IMR-90 (cell line): ENCODE data around the gene RHOG. TPM values are rescaled to one million over a fixed set of nuclear protein-coding genes. Genes with fewer than 3 reads are reported as not detected.

Experiments used
- ATAC-seq: fragments of 200-7000 bp; cut with Tn5 transposase; 2 replicates; pipeline ENCODE4 v1.9.1; 2020; ENCODE audit warnings: low read depth, mild to moderate bottlenecking, moderate library complexity
- BruUV-seq: library from RNA; stranded (reverse); fragments of 400-500 nt; replicated peaks from 2 replicates; lab custom pipeline; 2021; lab: Mats Ljungman, UMichigan
- CTCF ChIA-PET: fragments of 300-600 bp; formaldehyde crosslinking; extraction: SDS; loops from one replicate; lab custom pipeline; 2021; ENCODE audit warnings: antibody characterized with exemption; lab: Yijun Ruan, JAX
- POLR2A ChIA-PET: fragments of 300-600 bp; sonication (Branson Sonifier 250); formaldehyde crosslinking; loops from one replicate; lab custom pipeline; 2022; ENCODE audit warnings: antibody characterized with exemption; ENCODE audit not compliant: unreplicated experiment; lab: Charles Lee
- DNase-seq: peaks from one replicate; pipeline ENCODE4 v3.0.0; 2013
- H2AFZ ChIP-seq: replicated peaks from 2 replicates; pipeline ENCODE3; 2013; ENCODE audit warnings: low read length, mild to moderate bottlenecking; ENCODE audit not compliant: poor library complexity
- H2AK5ac ChIP-seq: 2 replicates; pipeline ENCODE4 v1.6.1; 2013; ENCODE audit warnings: low read depth, low read length, inconsistent platforms
- H2AK9ac ChIP-seq: replicated peaks from 2 replicates; pipeline ENCODE3; 2013; ENCODE audit warnings: mild to moderate bottlenecking, low read depth, low read length, moderate library complexity; ENCODE audit not compliant: poor library complexity
- H2BK120ac ChIP-seq: 2 replicates; pipeline ENCODE4 v1.6.1; 2013; ENCODE audit warnings: low read depth, low read length, inconsistent platforms
- H2BK15ac ChIP-seq: 3 replicates; pipeline ENCODE4 v1.6.1; 2013; ENCODE audit warnings: low read depth, low read length, inconsistent platforms
- H2BK20ac ChIP-seq: 2 replicates; pipeline ENCODE4 v1.6.1; 2013; ENCODE audit warnings: low read depth, mild to moderate bottlenecking, inconsistent platforms, low read length, moderate library complexity
- H2BK5ac ChIP-seq: 2 replicates; pipeline ENCODE4 v1.6.1; 2013; ENCODE audit warnings: mild to moderate bottlenecking, low read depth, low read length, inconsistent platforms; ENCODE audit not compliant: poor library complexity, severe bottlenecking
- H3K14ac ChIP-seq: replicated peaks from 2 replicates; pipeline ENCODE4 v1.6.1; 2013; ENCODE audit warnings: low read depth, low read length, inconsistent platforms
- H3K18ac ChIP-seq: 2 replicates; pipeline ENCODE4 v1.6.1; 2013; ENCODE audit warnings: low read depth, low read length, control low read depth
- H3K23ac ChIP-seq: 2 replicates; pipeline ENCODE4 v1.6.1; 2013; ENCODE audit warnings: low read depth, low read length, inconsistent platforms
- H3K27ac ChIP-seq: 2 replicates; pipeline ENCODE4 v1.5.1; 2013; ENCODE audit warnings: mild to moderate bottlenecking, control low read depth, low read length; ENCODE audit not compliant: insufficient read depth
- H3K27me3 ChIP-seq: 2 replicates; pipeline ENCODE4 v1.6.1; 2013; ENCODE audit warnings: low read length; ENCODE audit not compliant: control insufficient read depth, insufficient read depth
- H3K36me3 ChIP-seq: 2 replicates; pipeline ENCODE4 v1.6.1; 2013; ENCODE audit warnings: low read length, mixed read lengths; ENCODE audit not compliant: control insufficient read depth, insufficient read depth
- H3K4ac ChIP-seq: 2 replicates; pipeline ENCODE4 v1.6.1; 2013; ENCODE audit warnings: low read depth, low read length, inconsistent platforms
- H3K4me1 ChIP-seq: 2 replicates; pipeline ENCODE4 v1.6.1; 2013; ENCODE audit warnings: low read length, mixed read lengths; ENCODE audit not compliant: control insufficient read depth, insufficient read depth
- H3K4me2 ChIP-seq: 2 replicates; pipeline ENCODE4 v1.6.1; 2013; ENCODE audit warnings: low read depth, mild to moderate bottlenecking, control low read depth, low read length, moderate library complexity
- H3K4me3 ChIP-seq: 2 replicates; pipeline ENCODE4 v1.5.1; 2013; ENCODE audit warnings: low read depth, mild to moderate bottlenecking, control low read depth, low read length, moderate library complexity; ENCODE audit not compliant: insufficient read depth
- H3K56ac ChIP-seq: 2 replicates; pipeline ENCODE4 v1.6.1; 2013; ENCODE audit warnings: low read length, inconsistent platforms; ENCODE audit not compliant: insufficient read depth; ENCODE audit errors: extremely low read depth
- H3K79me1 ChIP-seq, 2 experiments: 2 replicates each; pipeline ENCODE4 v1.6.1; 2013; ENCODE audit warnings: low read length in 2 of 2, inconsistent platforms in 1 of 2, low read depth in 1 of 2
- H3K9ac ChIP-seq: 2 replicates; pipeline ENCODE4 v1.6.1; 2013; ENCODE audit warnings: low read depth, low read length, control low read depth
- H3K9me1 ChIP-seq: 2 replicates; pipeline ENCODE4 v1.6.1; 2013; ENCODE audit warnings: low read length, inconsistent platforms; ENCODE audit not compliant: insufficient read depth
- H3K9me3 ChIP-seq: 2 replicates; pipeline ENCODE4 v1.6.1; 2013; ENCODE audit warnings: low read length; ENCODE audit not compliant: control insufficient read depth, insufficient read depth
- H4K20me1 ChIP-seq: 2 replicates; pipeline ENCODE4 v1.6.1; 2013; ENCODE audit warnings: low read length, inconsistent platforms; ENCODE audit not compliant: insufficient read depth
- H4K5ac ChIP-seq: 2 replicates; pipeline ENCODE4 v1.6.1; 2013; ENCODE audit warnings: mild to moderate bottlenecking, low read depth, low read length, control low read depth
- H4K8ac ChIP-seq, 2 experiments: 2 replicates each; pipeline ENCODE4 v1.6.1; 2013; ENCODE audit warnings: low read depth in 2 of 2, low read length in 2 of 2, control low read depth in 1 of 2, inconsistent platforms in 1 of 2
- H4K91ac ChIP-seq: 2 replicates; pipeline ENCODE4 v1.6.1; 2013; ENCODE audit warnings: low read depth, low read length, inconsistent platforms; ENCODE audit not compliant: insufficient read depth
- BHLHE40 ChIP-seq: fragments of 150-350 bp; IDR thresholded peaks from 2 replicates; pipeline ENCODE4 v1.6.1; 2016; ENCODE audit warnings: mild to moderate bottlenecking, low read depth, low read length
- CHD1 ChIP-seq: IDR thresholded peaks from 2 replicates; pipeline ENCODE4 v1.6.1; 2012; ENCODE audit warnings: low read depth, low read length, improper control_type of control experiment
- CTCF ChIP-seq: conservative IDR thresholded peaks from 2 replicates; pipeline ENCODE4 v1.5.1; 2012; ENCODE audit warnings: mild to moderate bottlenecking, low read depth, low read length, improper control_type of control experiment
- MAZ ChIP-seq: IDR thresholded peaks from 2 replicates; pipeline ENCODE4 v1.6.1; 2012; ENCODE audit warnings: low read depth, mild to moderate bottlenecking, low read length, improper control_type of control experiment, moderate library complexity, borderline replicate concordance
- POLR2A ChIP-seq: IDR thresholded peaks from 2 replicates; pipeline ENCODE4 v1.6.1; 2012; ENCODE audit warnings: mild to moderate bottlenecking, low read depth, low read length
- RFX5 ChIP-seq: IDR thresholded peaks from 2 replicates; pipeline ENCODE4 v1.8.0; 2012; ENCODE audit warnings: low read depth, mild to moderate bottlenecking, low read length, moderate library complexity
- SMC3 ChIP-seq: fragments of 150-350 bp; IDR thresholded peaks from 2 replicates; pipeline ENCODE4 v1.6.1; 2016; ENCODE audit warnings: low read depth, mild to moderate bottlenecking, antibody characterized with exemption, low read length, moderate library complexity
- USF2 ChIP-seq: fragments of 150-350 bp; IDR thresholded peaks from 2 replicates; pipeline ENCODE4 v1.6.1; 2017; ENCODE audit warnings: mild to moderate bottlenecking, antibody characterized with exemption, low read length, low read depth
- WGBS, 2 experiments: methylation state at CpG; one replicate each; pipeline versions ENCODE4 v1.1.5 to v1.1.7; 2013; ENCODE audit warnings: missing lambda C conversion rate in 2 of 2; ENCODE audit not compliant: insufficient read length in 1 of 2; ENCODE audit errors: extremely low coverage in 2 of 2; 5-methylcytosine and 5-hydroxymethylcytosine counted together
- dilution Hi-C: fragments of 300-500 bp; cut with HindIII; formaldehyde crosslinking; loops from one replicate; pipeline ENCODE4 v1.14.3; 2018; ENCODE audit warnings: low sequenced_read_pairs; ENCODE audit not compliant: unreplicated experiment
- in situ Hi-C: fragments of 300-500 bp; cut with MboI; formaldehyde crosslinking; loops from 3 replicates; pipeline ENCODE4 v1.14.3; 2019; ENCODE audit warnings: low sequenced_read_pairs, inconsistent platforms, mixed read lengths
- intact Hi-C: fragments of 100-400 bp; cut with micrococcal nuclease; formaldehyde crosslinking; loops from 2 replicates; pipeline ENCODE4 v1.10.0; 2022
- polyA plus RNA-seq, 3 experiments: library from polyadenylated mRNA; depleted of rRNA; stranded (reverse); fragments of >200 nt; gene quantifications; 2 replicates each; pipeline ENCODE4 v1.2.3, GENCODE V29; 2012; ENCODE audit warnings: low replicate concordance in 1 of 3
- total RNA-seq: library from RNA; depleted of rRNA; stranded (reverse); fragments of >200 nt; gene quantifications from 2 replicates; pipeline ENCODE4 v1.2.3, GENCODE V29; 2012

Gene RHOG
- total and polyA plus RNA-seq, 2 of the 4 experiments (the other 2 are of a cell fraction), result 16.3 to 114 TPM

GRCh38 chr11:3845670-3846069 lies 4.9 kb upstream of the RHOG start:
- DNase-seq (no peak), ATAC-seq (no peak)
- Histone ChIP-seq H4K20me1 (no peaks in the 10 kb centered on the region), H2BK15ac (no peak overlapping the region), H3K23ac (no peak overlapping the region), H4K5ac (no peak overlapping the region), H3K9me3 (no peaks in the 10 kb centered on the region), H3K4me3 (no peak overlapping the region), H3K4me2 (no peak overlapping the region), H3K79me1 (peaks cover 0 to 4% of the 10 kb centered on the region in 2 experiments; a peak in 1 of 4 replicates), H3K14ac (no peak overlapping the region), H2AK9ac (no peak overlapping the region), H3K4me1 (no peaks in the 10 kb centered on the region), H3K18ac (no peak overlapping the region), H2AK5ac (no peak overlapping the region), H3K27me3 (no peaks in the 10 kb centered on the region; the same call in 1 of the 2 replicates), H3K4ac (no peak overlapping the region), H3K9me1 (no peaks in the 10 kb centered on the region), H3K27ac (no peak overlapping the region), H3K36me3 (no peaks in the 10 kb centered on the region), H3K56ac (no peak overlapping the region), H4K8ac (no peak overlapping the region), H3K9ac (no peak overlapping the region), H4K91ac (no peak overlapping the region), H2BK120ac (no peak overlapping the region), H2AFZ (no peak overlapping the region), H2BK20ac (no peak overlapping the region), H2BK5ac (no peak overlapping the region)
- no peak for TF ChIP-seq SMC3
- TF ChIP-seq CHD1, result no peak
- no peak for TF ChIP-seq RFX5
- no peak for TF ChIP-seq BHLHE40
- no peak for TF ChIP-seq USF2
- no peak for TF ChIP-seq POLR2A
- no peak for TF ChIP-seq MAZ
- TF ChIP-seq CTCF, result no peak
- in situ Hi-C loops, result loop anchor here (5.0 kb wide), 1 partner anchor 227 kb away; no protein-coding TSS in a partner anchor
- dilution Hi-C loops, result no loop called here
- intact Hi-C loops, result no loop called here
- BruUV-seq, result no TSS peak
- ChIA-PET CTCF (interaction anchor here (0.7 kb wide), 1 partner anchor 227 kb away, joined by 3 read pairs; no protein-coding TSS in a partner anchor), POLR2A (no interaction called here)
- no CpG with 5 or more reads among the region's 3 CpGs for whole genome bisulfite sequencing, 2 experiments
